ENCODE data around the gene DLGAP3. TPM values are rescaled to one million over a fixed set of nuclear protein-coding genes. Genes with fewer than 3 reads are reported as not detected.

The DLGAP3 gene
- total and polyA plus RNA-seq, 5 donors from 2014 or later, result 0.11 to 1.2 (median 0.21) TPM

GRCh38 chr1:34918386-34918976, 11.0 kb downstream of the DLGAP3 start:
- peaks cover 0 to 3% (median 0%) of the 10 kb centered on the region in 4 donors for H3K4me1 Mint-ChIP-seq
- no peak for DNase-seq
- H3K9me3 ChIP-seq (ENCODE audit: control insufficient read depth in 2 of 2, low read length in 2 of 2), result no peaks in the 10 kb centered on the region
- no peaks in the 10 kb centered on the region for H3K36me3 ChIP-seq (ENCODE audit: control insufficient read depth, insufficient read depth, low read length)
- peaks cover 29% of the 10 kb centered on the region for H3K27me3 ChIP-seq (ENCODE audit: control insufficient read depth, insufficient read depth, low read length)
- H3K27ac Mint-ChIP-seq, result no peak overlapping the region
- no peaks in the 10 kb centered on the region for H3K4me1 ChIP-seq (ENCODE audit: control insufficient read depth, insufficient read depth, low read length, poor library complexity, severe bottlenecking)
- H3K4me3 ChIP-seq (ENCODE audit: low read depth, low read length), result no peak overlapping the region
- no peak for ATAC-seq (ENCODE audit: low read depth in 2 of 2)
- H3K27me3 Mint-ChIP-seq, result peaks cover 27% of the 10 kb centered on the region
- H3K36me3 Mint-ChIP-seq, result no peaks in the 10 kb centered on the region
- H3K27ac ChIP-seq (ENCODE audit: insufficient read depth, low read length, poor library complexity, severe bottlenecking), result no peak overlapping the region
- no peak overlapping the region for H3K4me3 Mint-ChIP-seq
- peaks cover 0 to 3% (median 0%) of the 10 kb centered on the region in 7 donors for H3K9me3 Mint-ChIP-seq

DNA sequence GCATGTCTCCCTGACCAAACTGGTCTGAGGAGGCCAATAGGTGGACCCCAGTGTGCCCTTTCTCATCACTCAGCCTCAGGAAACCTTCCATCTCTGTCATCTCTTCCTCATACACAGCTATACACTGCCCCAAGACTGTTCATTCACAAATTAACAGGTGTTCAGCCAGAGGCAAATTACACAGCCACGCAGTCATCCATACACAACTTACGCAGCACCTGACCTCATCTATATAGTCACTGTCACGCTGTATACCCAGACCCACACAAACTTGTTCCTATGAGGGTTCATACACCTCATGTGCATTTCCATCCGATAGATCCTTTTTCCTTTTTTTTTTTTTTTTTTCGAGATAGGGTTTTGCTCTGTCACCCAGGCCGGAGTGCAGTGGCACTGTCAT, 12.4 kb downstream of the DLGAP3 start:
- Mint-ChIP-seq H3K27me3 (peaks cover 18% of the 10 kb centered on the region), H3K27ac (no peak overlapping the region), H3K36me3 (no peaks in the 10 kb centered on the region), H3K9me3 (peaks cover 0 to 1% (median 0%) of the 10 kb centered on the region in 7 donors), H3K4me1 (peaks cover 0 to 3% (median 0%) of the 10 kb centered on the region in 4 donors), H3K4me3 (no peak overlapping the region)
- Histone ChIP-seq H3K9me3 (ENCODE audit: control insufficient read depth in 2 of 2, low read length in 2 of 2) (no peaks in the 10 kb centered on the region), H3K4me1 (ENCODE audit: control insufficient read depth, insufficient read depth, low read length, poor library complexity, severe bottlenecking) (no peaks in the 10 kb centered on the region), H3K27me3 (ENCODE audit: control insufficient read depth, insufficient read depth, low read length) (peaks cover 21% of the 10 kb centered on the region), H3K27ac (ENCODE audit: insufficient read depth, low read length, poor library complexity, severe bottlenecking) (no peak overlapping the region), H3K36me3 (ENCODE audit: control insufficient read depth, insufficient read depth, low read length) (no peaks in the 10 kb centered on the region), H3K4me3 (ENCODE audit: low read depth, low read length) (no peak overlapping the region)
- ATAC-seq (ENCODE audit: low read depth in 2 of 2), result no peak
- DNase-seq, result no peak

GRCh38 chr1:34916104-34916503, 13.3 kb downstream of the DLGAP3 start:
- peaks cover 0 to 1% (median 0%) of the 10 kb centered on the region in 7 donors for H3K9me3 Mint-ChIP-seq
- no peaks in the 10 kb centered on the region for H3K9me3 ChIP-seq (ENCODE audit: control insufficient read depth in 2 of 2, low read length in 2 of 2)
- no peak for DNase-seq
- no peak overlapping the region for H3K27ac ChIP-seq (ENCODE audit: insufficient read depth, low read length, poor library complexity, severe bottlenecking)
- H3K27ac Mint-ChIP-seq, result no peak overlapping the region
- peaks cover 12% of the 10 kb centered on the region for H3K27me3 ChIP-seq (ENCODE audit: control insufficient read depth, insufficient read depth, low read length)
- peaks cover 18% of the 10 kb centered on the region for H3K27me3 Mint-ChIP-seq
- no peak for ATAC-seq (ENCODE audit: low read depth in 2 of 2)
- H3K36me3 Mint-ChIP-seq, result no peaks in the 10 kb centered on the region
- H3K36me3 ChIP-seq (ENCODE audit: control insufficient read depth, insufficient read depth, low read length), result no peaks in the 10 kb centered on the region
- H3K4me1 Mint-ChIP-seq, result peaks cover 0 to 3% (median 0%) of the 10 kb centered on the region in 4 donors
- H3K4me1 ChIP-seq (ENCODE audit: control insufficient read depth, insufficient read depth, low read length, poor library complexity, severe bottlenecking), result no peaks in the 10 kb centered on the region
- H3K4me3 Mint-ChIP-seq, result no peak overlapping the region
- no peak overlapping the region for H3K4me3 ChIP-seq (ENCODE audit: low read depth, low read length)

GRCh38 chr1:34915521-34915920, 13.9 kb downstream of the DLGAP3 start:
- Mint-ChIP-seq H3K4me3 (no peak overlapping the region), H3K27me3 (peaks cover 15% of the 10 kb centered on the region), H3K36me3 (no peaks in the 10 kb centered on the region), H3K4me1 (peaks cover 0 to 3% (median 0%) of the 10 kb centered on the region in 4 donors), H3K9me3 (peaks cover 0 to 1% (median 0%) of the 10 kb centered on the region in 7 donors), H3K27ac (no peak overlapping the region)
- Histone ChIP-seq H3K9me3 (ENCODE audit: control insufficient read depth in 2 of 2, low read length in 2 of 2) (no peaks in the 10 kb centered on the region), H3K4me1 (ENCODE audit: control insufficient read depth, insufficient read depth, low read length, poor library complexity, severe bottlenecking) (no peaks in the 10 kb centered on the region), H3K27me3 (ENCODE audit: control insufficient read depth, insufficient read depth, low read length) (peaks cover 10% of the 10 kb centered on the region), H3K4me3 (ENCODE audit: low read depth, low read length) (no peak overlapping the region), H3K27ac (ENCODE audit: insufficient read depth, low read length, poor library complexity, severe bottlenecking) (no peak overlapping the region), H3K36me3 (ENCODE audit: control insufficient read depth, insufficient read depth, low read length) (no peaks in the 10 kb centered on the region)
- DNase-seq, result no peak
- no peak for ATAC-seq (ENCODE audit: low read depth in 2 of 2)

DNA sequence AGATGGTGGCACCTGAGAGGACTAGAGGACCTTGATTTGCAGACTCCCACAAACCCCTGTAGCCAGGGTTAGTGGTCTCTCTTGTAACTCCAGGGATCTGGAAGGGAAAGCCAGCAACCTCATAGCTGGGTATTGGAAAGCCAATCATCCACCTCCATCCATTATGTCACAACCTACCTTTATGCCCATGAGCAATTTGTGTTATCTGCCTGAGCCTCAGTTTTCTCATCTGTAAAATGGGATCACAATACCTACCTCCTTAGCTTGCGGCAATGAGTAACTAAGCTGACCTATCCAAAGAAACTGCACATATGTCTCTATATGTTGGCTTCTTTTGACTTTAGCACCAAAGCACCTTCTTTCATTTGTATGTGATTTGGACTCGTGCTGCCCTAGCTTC, 14.5 kb downstream of the DLGAP3 start:
- Histone ChIP-seq H3K27ac (ENCODE audit: insufficient read depth, low read length, poor library complexity, severe bottlenecking) (no peak overlapping the region), H3K4me3 (ENCODE audit: low read depth, low read length) (no peak overlapping the region), H3K36me3 (ENCODE audit: control insufficient read depth, insufficient read depth, low read length) (no peaks in the 10 kb centered on the region), H3K27me3 (ENCODE audit: control insufficient read depth, insufficient read depth, low read length) (peaks cover 7% of the 10 kb centered on the region), H3K4me1 (ENCODE audit: control insufficient read depth, insufficient read depth, low read length, poor library complexity, severe bottlenecking) (no peaks in the 10 kb centered on the region), H3K9me3 (ENCODE audit: control insufficient read depth in 2 of 2, low read length in 2 of 2) (no peaks in the 10 kb centered on the region)
- Mint-ChIP-seq H3K27me3 (peaks cover 10% of the 10 kb centered on the region), H3K4me1 (peaks cover 0 to 3% (median 0%) of the 10 kb centered on the region in 4 donors), H3K4me3 (no peak overlapping the region), H3K9me3 (peaks cover 0 to under 1% (median 0%) of the 10 kb centered on the region in 7 donors), H3K27ac (no peak overlapping the region), H3K36me3 (no peaks in the 10 kb centered on the region)
- ATAC-seq (ENCODE audit: low read depth in 2 of 2) (no peak), DNase-seq (no peak)

GRCh38 chr1:34911465-34911864, 18.0 kb downstream of the DLGAP3 start:
- Mint-ChIP-seq H3K36me3 (no peaks in the 10 kb centered on the region), H3K27me3 (peaks cover 4% of the 10 kb centered on the region), H3K9me3 (no peaks in the 10 kb centered on the region), H3K4me3 (no peak overlapping the region), H3K27ac (no peak overlapping the region), H3K4me1 (no peaks in the 10 kb centered on the region)
- Histone ChIP-seq H3K27ac (ENCODE audit: insufficient read depth, low read length, poor library complexity, severe bottlenecking) (no peak overlapping the region), H3K4me3 (ENCODE audit: low read depth, low read length) (no peak overlapping the region), H3K36me3 (ENCODE audit: control insufficient read depth, insufficient read depth, low read length) (no peaks in the 10 kb centered on the region), H3K27me3 (ENCODE audit: control insufficient read depth, insufficient read depth, low read length) (peaks cover 6% of the 10 kb centered on the region), H3K4me1 (ENCODE audit: control insufficient read depth, insufficient read depth, low read length, poor library complexity, severe bottlenecking) (no peaks in the 10 kb centered on the region), H3K9me3 (ENCODE audit: control insufficient read depth in 2 of 2, low read length in 2 of 2) (no peaks in the 10 kb centered on the region)
- no peak for ATAC-seq (ENCODE audit: low read depth in 2 of 2)
- no peak for DNase-seq

GRCh38 chr1:34910425-34910824, 19.0 kb downstream of the DLGAP3 start:
- no peak overlapping the region for H3K27ac ChIP-seq (ENCODE audit: insufficient read depth, low read length, poor library complexity, severe bottlenecking)
- H3K36me3 ChIP-seq (ENCODE audit: control insufficient read depth, insufficient read depth, low read length), result no peaks in the 10 kb centered on the region
- Mint-ChIP-seq H3K27ac (no peak overlapping the region), H3K4me1 (no peaks in the 10 kb centered on the region), H3K36me3 (no peaks in the 10 kb centered on the region), H3K27me3 (no peaks in the 10 kb centered on the region), H3K9me3 (no peaks in the 10 kb centered on the region), H3K4me3 (no peak overlapping the region)
- peaks cover 6% of the 10 kb centered on the region for H3K27me3 ChIP-seq (ENCODE audit: control insufficient read depth, insufficient read depth, low read length)
- H3K9me3 ChIP-seq (ENCODE audit: control insufficient read depth in 2 of 2, low read length in 2 of 2), result no peaks in the 10 kb centered on the region
- ATAC-seq (ENCODE audit: low read depth in 2 of 2) (no peak), DNase-seq (no peak)
- H3K4me1 ChIP-seq (ENCODE audit: control insufficient read depth, insufficient read depth, low read length, poor library complexity, severe bottlenecking), result no peaks in the 10 kb centered on the region
- no peak overlapping the region for H3K4me3 ChIP-seq (ENCODE audit: low read depth, low read length)

- no peak overlapping the region for H3K4me3 ChIP-seq (ENCODE audit: low read depth, low read length)
- no peak overlapping the region for H3K27ac ChIP-seq (ENCODE audit: insufficient read depth, low read length, poor library complexity, severe bottlenecking)
- H3K4me3 Mint-ChIP-seq, result no peak overlapping the region
- H3K4me1 ChIP-seq (ENCODE audit: control insufficient read depth, insufficient read depth, low read length, poor library complexity, severe bottlenecking), result no peaks in the 10 kb centered on the region
- no peaks in the 10 kb centered on the region for H3K36me3 ChIP-seq (ENCODE audit: control insufficient read depth, insufficient read depth, low read length)
- H3K27me3 ChIP-seq (ENCODE audit: control insufficient read depth, insufficient read depth, low read length), result peaks cover 4% of the 10 kb centered on the region
- DNase-seq (no peak), ATAC-seq (ENCODE audit: low read depth in 2 of 2) (no peak)
- no peak overlapping the region for H3K27ac Mint-ChIP-seq
- no peaks in the 10 kb centered on the region for H3K27me3 Mint-ChIP-seq
- H3K4me1 Mint-ChIP-seq, result no peaks in the 10 kb centered on the region
- no peaks in the 10 kb centered on the region for H3K9me3 ChIP-seq (ENCODE audit: control insufficient read depth in 2 of 2, low read length in 2 of 2)
- no peaks in the 10 kb centered on the region for H3K9me3 Mint-ChIP-seq
- no peaks in the 10 kb centered on the region for H3K36me3 Mint-ChIP-seq
Measured at GRCh38 chr1:34908369-34908768, 21.1 kb downstream of the DLGAP3 start.
